GM18870 (cell line): ENCODE measurements around the gene FOXP1.

Experiments
- ATAC-seq: cut with Tn5 transposase; IDR thresholded peaks from one replicate; pipeline ENCODE4 v1.9.1; 2021; ENCODE audit warnings: moderate library complexity; ENCODE audit not compliant: unreplicated experiment

FOXP1 gene

DNA sequence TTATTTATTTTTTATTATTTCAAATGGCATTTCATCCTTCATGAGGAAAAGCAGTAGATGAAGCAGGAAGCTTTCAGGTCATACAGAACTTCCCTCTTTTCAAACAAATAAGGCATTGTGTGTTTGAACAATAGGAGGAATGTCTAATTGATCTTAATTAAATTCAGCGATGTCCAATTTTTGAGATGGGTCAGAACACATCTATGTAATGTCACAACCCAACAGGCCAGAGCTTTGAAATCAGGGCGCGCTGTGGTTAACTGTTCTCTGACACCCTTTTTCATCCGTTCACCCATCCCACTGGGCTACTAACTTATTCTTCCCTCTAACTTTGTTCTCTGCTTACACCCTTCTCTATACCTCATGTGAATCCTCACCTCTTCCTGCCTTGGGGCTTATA lies 510.5 kb downstream of the FOXP1 start:
- ATAC-seq = no peak

DNA sequence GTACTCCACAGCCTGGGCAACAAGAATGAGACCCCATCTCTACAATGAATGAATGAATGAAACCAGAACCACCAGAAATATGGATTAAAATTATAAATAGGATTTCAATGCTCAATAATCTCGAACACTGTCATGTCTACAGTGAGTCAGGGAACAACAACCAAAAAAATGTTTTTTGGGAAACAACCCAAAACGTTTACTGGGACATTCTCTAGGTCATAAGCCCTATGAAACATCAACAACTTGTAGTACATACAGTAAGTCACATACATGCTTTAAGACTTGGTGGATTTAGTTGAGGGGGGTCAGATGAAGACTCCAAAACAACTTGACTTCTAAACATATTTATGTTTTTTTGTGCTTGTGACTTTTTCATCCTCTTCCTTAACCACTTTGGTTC lies 511.2 kb downstream of the FOXP1 start:
- no peak for ATAC-seq

DNA sequence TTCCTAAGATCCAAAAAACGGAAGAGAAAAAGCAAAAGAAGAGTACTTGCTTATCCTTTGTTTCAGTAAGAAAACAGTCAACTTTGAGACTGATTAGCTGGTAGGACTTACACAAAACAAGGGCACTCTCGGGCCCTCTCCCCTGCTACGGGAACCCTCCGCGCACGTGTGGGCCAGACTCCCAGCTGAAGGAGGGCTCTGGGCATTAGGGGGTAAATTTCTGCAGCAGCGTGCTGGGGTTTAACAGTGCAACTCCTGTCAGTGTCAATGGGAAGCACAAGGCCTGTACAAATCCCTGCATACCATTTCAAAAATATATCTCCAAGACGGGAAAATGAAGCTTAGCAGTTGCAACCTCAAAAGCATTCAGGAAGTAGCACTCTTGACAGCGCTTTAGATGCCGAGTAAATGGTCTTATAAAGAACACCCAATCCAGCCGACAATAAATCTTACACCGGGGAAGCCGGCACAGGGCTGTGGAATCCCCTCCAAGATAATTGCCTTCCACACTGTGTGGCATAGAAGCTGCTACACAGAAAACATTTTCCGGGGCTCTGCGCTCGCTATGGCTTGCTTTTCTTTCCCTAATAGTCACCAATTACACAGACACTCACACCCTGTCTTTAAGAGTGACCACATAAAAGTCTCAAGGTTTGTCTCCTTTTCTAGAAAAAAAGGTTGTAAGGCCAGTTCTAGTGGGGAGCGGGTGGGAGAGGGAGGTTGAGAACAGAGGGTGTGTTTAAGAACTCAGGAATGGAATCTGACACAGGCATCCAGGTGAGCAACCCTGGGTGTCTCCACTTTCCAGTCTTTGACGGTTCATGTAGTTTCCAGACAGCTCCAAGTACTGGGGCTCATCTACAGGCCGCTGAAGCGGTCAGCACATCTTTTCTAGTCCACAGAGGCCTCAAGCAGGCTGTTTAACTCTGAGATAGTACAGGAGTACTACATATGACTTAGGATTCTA lies 512.7 kb downstream of the FOXP1 start:
- no peak for ATAC-seq

DNA sequence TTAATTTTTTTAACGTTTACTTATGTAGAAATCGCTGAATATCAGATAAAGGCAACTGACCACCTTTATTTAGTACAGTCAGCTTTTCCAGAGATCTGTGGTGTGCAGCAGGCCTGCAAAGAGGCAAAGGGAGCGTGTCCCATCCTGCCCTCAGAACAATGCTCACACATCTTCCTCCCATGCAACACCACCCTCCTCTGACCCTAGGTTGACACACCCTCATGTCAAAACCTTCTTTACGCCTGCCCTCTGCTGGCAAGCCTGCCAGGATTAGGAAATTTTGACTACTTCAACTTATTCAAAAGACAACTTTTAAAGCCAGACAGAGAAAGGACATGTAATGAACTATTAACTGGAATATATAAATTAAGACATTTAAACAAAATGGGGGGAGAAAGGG lies 513.7 kb downstream of the FOXP1 start:
- ATAC-seq = no peak

DNA sequence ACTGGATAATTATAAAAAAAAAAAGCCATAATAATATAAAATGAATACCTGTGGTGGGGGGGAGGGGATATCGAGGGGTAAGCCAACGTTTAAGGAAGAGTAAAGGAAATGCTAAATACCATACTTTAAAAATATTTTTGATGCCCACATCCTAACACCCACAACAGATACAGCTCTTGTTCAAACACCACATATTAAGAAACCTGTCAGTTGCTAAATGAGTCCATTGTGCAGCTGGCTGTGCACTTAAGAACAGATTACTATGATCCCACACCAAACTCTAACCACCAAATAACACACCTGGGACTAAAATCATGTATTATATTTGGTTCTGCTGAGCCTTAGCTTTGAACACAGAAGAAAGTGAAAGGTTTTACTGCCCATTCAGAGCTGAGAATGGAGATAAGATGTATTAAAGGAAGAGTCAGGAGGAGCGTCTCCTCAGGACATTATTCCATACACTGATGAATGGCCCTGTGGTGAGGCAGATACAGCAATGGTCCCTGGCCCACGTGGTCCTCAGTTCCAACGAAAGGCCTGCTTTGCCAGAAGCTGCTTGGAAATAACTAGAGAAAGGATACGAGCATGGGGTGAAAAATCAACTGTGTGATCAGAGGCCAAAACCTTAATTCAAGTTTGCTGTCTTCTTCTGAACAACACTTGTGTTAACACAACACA lies 515.4 kb downstream of the FOXP1 start:
- no peak for ATAC-seq

DNA sequence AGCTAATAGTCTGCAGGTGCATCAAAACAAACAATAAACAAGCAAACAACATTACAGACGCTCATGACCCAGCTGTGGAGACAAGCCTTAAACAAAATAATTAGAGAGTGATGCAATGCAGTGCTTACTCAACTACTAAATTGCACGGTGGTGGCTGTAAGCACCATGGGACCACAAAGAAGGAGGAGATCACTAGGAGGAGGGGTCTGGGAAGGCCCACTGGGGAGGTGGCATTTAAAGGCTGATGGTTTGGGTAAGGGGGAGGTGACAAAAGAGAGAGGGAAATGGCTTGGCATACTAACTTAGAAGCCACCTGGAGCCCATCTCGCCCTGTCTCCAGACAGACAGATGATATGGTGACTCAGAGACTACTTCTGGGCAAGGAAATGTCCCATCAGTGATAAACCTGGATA lies 516.7 kb downstream of the FOXP1 start:
- no peak for ATAC-seq

DNA sequence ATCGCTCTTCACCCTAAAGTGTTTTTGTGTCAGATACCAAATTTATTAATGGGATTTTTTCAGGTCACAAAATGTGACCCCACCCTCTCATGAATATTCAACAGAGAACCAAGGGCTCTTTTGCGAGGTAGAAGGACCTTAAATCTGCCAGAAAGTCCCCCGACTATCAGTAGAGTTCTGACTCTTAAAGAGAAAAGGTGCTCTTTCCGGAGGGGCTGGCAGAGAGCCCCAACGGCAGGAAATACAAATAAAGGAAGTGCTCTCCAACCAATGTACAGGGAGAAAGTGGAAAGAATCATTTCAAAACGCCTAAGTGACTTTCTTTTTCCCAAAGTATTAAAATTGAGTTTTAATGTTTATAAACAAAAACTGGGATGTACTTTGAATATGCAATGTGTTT lies 517.2 kb downstream of the FOXP1 start:
- ATAC-seq = no peak

DNA sequence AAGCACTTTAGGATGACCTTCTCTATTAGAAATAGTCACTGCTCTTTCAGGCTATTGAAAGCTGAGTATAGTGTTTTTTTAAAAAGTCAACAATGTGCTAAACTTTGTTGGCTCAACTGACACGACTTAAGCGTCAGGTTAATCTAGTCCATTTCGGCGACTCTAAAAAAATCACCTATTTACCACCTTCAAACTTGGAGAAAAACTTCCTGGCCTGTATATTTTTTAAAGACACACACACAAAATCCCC lies 517.8 kb downstream of the FOXP1 start:
- ATAC-seq = no peak

DNA sequence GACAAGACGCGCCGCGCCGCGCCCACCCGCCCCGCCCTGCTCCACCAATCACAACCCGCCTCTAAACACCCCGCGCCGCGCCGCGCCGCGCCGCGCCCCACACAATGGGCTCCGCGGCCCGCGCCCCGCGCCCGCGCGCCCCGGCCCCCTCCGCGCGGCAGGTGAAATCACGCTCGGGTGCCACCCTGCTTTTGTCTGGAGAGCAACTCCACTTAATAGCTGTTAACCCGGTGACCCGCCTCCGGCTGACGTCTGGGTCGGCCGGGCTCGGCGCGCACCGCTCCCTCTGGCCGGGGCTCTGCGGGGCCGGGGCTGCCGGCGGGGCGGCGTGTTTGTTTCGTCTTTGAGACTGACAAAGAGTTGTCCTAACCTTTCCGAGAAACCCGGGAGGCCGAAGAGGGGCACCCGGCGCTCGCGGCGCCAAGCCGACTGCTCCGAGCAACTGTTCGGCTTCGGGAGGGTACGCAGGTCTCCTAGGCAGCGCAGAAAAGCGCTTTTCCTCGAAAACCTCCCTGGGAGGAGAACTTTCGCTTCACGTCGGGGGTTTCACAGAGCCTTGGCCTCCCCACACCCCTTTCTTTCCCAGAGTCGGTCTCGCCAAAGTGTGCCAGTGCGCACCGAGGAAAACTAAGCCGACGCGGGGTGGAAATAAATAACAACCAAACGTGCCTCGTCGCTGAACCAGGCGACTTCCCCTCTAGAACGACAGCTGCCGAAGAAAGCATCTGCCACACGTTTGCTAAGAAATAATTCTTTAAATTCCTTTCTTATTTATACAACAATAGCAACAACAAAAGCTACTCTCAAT lies 518.4 kb downstream of the FOXP1 start:
- ATAC-seq = no peak

DNA sequence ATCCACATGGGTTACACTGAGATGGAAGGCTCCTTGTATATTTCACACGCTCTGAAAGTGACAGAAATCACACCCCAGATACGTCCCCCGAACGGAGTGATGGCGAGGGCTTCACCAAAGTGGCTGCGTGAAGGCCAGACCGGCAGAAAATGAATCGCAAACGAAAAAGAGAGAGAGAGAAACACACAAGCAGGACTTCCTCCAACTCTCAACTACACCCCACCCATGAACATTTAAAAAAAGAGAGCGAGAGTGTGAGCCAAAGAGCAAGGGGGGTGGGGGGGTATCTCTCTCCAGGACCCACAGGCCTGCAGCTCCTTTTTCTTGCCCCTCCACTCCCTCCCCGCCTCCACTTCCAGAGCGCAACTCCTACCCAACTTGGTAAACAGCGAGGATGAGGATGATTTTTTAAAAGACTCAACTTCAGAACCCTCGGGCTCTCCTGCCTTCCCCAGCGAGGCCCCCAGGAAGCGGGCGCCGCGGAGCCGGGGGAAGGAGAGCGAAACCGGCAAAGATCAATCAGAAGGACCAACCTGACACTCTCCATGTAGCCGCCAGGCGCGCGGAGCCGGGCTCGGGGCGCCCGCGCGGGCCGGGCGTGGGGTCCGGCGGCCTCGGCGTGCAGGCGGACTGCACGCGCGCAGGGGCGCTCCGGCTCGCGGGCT lies 519.1 kb downstream of the FOXP1 start:
- ATAC-seq = peak; percentile 45

DNA sequence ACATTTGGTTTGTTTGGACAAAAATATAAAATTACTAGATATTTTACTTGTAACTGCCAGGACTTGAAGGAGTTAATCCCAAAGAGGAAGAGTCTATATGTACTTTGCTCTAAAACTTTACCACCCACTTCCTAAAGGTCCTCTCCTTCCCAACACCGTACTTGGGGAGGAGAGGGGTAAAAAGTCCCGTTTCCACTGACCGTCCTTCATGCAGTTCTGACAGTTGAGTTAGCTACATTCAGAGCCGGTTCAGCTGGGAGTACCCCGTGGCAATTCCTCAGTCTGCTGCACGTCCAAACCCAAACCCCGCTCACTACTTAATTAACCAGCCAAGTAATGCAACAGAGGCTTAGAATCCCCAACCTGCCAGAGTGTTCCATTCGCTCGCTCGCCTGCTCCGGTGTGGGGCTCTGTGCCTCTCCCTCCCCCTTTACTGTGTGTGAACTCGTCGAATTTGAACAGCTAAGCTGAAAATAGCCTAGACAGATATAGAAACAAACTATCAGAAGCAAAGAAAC lies 519.7 kb downstream of the FOXP1 start:
- no peak for ATAC-seq

DNA sequence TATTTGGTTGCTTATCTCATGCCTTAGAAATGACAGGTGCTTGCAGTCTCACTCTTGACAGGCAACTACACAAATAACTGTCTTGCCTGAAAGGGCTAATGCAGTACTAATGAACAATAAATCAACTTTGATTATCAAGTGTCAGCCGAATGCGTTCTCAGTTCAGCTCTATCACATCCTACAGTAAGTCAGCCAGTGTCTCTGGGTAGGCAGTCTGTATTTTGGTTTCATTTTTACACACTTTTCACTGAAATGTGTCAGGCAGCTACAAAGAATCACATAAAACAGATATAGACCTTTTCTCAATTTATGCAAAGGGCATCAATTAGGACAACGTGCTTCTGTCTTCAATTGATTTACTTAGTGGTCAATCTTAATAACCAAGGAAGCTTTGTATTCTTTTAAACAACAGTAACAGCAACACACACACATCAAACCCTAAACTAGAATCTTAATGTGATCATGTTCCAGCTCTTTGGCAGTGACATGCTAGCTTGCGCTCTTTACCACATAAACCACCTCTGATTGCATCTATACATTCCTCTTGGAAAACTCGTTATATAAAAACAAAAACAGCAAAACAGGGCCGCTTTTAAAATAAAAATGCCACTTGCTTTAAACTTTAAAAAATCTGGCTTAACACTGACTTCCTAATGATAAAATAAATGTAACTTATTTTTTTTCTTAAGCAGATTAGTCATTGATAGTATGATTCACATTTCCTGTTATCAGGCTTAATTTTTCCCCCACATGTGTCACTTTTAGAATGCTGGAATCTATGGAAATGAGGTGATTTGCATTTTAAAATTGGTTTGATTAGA lies 520.4 kb downstream of the FOXP1 start:
- ATAC-seq = peak; percentile 70

DNA sequence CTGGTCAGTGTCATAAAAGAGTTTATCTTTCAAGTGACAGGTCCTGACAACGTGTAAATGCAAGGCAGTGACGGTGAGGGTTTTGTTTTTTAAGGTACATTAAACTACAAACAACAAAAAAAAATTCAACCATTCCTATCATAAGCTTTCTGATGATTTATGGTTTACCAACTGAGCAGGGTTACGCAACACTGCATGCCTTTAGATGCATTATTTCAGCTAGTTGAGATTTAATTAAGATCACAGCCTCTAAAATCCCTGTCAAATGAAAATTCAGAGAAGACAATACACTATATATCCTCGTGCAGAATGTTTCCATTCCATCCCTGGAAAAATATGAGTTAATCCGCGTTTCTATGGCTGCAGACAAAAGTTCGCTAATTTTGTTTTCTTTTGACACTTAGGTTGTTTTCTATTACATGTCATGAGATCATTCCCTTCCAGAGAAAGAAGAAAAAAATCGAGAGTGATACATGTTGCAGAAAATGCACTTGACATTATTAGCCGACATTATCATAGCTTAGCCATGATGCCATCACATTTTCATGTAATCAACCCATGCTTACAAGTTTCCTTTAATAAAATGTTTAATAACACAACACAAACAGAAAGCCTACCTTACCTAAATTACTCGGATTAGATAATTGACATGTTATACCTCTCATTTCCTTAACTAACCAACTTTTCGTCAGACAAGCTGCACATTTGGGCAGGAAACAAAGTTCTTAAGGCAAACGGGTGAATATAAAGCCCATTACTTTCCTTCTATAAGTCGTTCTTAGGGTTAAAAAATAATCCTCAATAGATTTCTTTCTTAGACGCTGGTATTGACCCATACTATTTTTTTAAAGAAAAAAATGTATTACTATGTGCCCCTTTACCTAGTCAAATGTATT lies 521.2 kb downstream of the FOXP1 start:
- no peak for ATAC-seq

DNA sequence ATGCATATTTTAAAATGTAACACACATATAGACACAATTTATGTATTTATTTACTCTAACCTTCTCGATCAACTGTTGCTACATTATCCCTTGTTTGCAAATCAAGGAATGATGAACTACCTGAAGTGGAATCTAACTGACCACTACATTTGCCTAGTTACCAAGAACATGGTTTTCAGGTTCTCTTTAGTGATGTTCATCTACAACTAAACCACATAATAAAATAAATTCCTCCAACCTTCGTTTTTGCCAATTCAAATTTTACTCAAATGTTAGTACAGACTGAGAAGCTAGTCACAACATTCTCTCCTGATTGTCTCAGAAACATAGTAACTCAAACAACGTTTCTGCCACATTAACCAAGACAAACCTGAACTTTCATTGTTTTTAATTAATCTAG lies 521.9 kb downstream of the FOXP1 start:
- ATAC-seq = no peak

DNA sequence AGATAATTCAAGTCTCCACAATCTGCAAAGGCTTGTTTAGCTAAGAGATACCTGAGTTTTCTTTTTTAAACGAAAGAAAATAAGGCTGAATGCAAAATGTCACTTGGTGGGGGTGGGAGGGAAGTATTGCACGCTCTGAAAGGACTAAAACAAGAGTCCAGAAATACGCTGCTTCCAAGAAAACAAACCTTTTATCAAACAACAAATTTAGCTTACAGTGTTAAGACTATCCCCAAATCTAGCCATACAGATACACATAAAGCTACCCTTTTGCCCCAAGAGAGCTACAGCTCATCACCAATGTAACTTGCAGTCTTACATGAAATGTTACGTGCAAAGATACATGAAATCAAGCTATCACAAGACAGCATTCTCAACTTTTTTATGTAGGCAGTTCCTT lies 522.5 kb downstream of the FOXP1 start:
- ATAC-seq = no peak

DNA sequence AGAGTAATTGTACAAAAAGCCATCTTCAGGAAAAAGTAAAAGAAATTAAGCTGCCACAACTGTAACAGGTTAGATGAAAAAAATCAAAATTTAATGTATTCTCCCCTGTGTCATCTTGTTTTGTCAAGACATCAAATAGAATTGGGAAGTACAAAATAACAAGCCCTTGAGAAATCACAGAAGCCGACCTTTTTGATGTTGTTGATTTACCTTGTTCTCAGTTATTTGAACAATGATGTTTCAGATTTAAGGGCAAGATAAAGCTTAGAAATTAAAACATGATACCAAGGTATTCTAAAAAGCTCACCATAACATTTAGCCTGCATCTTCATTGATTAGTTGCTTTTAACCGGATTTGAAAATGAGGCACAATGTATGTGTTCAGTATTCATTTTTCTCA lies 523.0 kb downstream of the FOXP1 start:
- ATAC-seq = no peak

DNA sequence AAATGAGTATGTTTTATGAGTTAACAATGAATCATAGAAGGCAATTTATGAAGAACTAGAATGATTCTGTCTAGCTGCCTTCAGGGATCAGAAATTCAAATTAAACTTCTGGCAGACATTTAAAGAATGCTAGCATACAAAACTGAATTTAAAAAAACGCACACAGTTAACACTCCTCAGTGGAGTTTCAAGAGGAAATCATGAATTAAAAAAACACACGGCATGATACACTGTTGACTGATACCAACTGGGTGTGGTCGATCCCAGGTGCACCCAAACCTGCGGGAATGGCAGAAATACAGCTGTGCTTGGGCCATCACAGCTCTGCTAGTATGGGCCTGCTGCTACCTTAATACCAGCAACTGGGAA lies 526.0 kb downstream of the FOXP1 start:
- no peak for ATAC-seq

DNA sequence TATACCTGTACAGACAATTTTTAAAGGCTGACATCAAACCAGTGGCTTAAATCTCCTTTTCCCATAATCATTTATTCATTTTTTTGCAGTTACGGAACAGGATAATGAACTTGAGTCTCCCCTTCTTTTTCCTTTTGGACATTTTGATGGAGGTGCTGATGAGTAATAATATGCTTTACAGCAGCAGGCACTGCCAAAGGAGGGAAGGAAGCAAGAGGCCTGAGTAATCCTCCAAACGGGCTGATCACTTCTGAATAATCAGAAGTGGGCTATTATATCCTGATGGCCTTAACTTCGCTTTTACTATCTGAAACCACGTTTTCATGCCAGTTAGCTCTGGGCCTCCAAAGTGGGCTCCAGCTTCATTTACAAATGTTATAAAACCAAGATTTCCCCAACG lies 527.2 kb downstream of the FOXP1 start:
- ATAC-seq = no peak
